Endothelial cell of umbilical vein (primary cell): ENCODE results near the gene PDE6B.

ENCODE experiments used
- CTCF ChIP-seq, 2 donors: IDR thresholded peaks; 1 replicate in 1 of 2; 2 replicates in 1 of 2; pipeline ENCODE4 v1.5.1; 2011; ENCODE audit warnings: low read length in 2 of 2, mild to moderate bottlenecking in 2 of 2, moderate library complexity in 2 of 2, control low read depth in 1 of 2, inconsistent platforms in 1 of 2, low read depth in 1 of 2; ENCODE audit not compliant: insufficient read depth in 1 of 2; ENCODE audit errors: extremely low read depth in 1 of 2
- EZH2 ChIP-seq: IDR thresholded peaks from 2 replicates; pipeline ENCODE4 v1.6.1; 2012; ENCODE audit warnings: borderline replicate concordance, low read depth, mild to moderate bottlenecking, moderate library complexity, low read length, inconsistent platforms; ENCODE audit not compliant: severe bottlenecking
- FOS ChIP-seq: IDR thresholded peaks from 2 replicates; pipeline ENCODE4 v1.6.1; 2011; ENCODE audit warnings: mild to moderate bottlenecking, low read length, moderate library complexity, borderline replicate concordance; ENCODE audit not compliant: insufficient read depth
- MAX ChIP-seq: IDR thresholded peaks from 2 replicates; pipeline ENCODE4 v1.6.1; 2011; ENCODE audit not compliant: insufficient read depth, insufficient read length
- POLR2A ChIP-seq: IDR thresholded peaks from 2 replicates; pipeline ENCODE4 v1.6.1; 2012; ENCODE audit warnings: low read depth, mild to moderate bottlenecking, control low read depth, low read length
- POLR2AphosphoS5 ChIP-seq: IDR thresholded peaks from 2 replicates; pipeline ENCODE4 v1.6.1; 2012; ENCODE audit warnings: low read depth, mild to moderate bottlenecking, control low read depth, low read length, moderate library complexity; ENCODE audit not compliant: insufficient read depth

- TF ChIP-seq MAX (no peak), POLR2AphosphoS5 (no peak), FOS (no peak), POLR2A (no peak), CTCF (IDR thresholded peaks at IDR 0.05; ENCODE audit: extremely low read depth in 1 of 2, insufficient read depth in 1 of 2, low read depth in 1 of 2, low read length in 2 of 2) (no peak), EZH2 (no peak)
Observed at GRCh38 chr4:604131-604530, 21.2 kb upstream of the PDE6B start.
